ENCODE results near the gene THSD7B. TPM values are rescaled to one million over a fixed set of nuclear protein-coding genes. Genes with fewer than 3 reads are reported as not detected.

Gene THSD7B
- total and polyA plus RNA-seq, 2 of the 8 experiments (the other 6 are each of a cell fraction or from before 2014, with no cell fraction given): 0.60 to 2.9 TPM

- TF ChIP-seq ATF3 (IDR thresholded peaks at IDR 0.05; ENCODE audit: insufficient read depth, low read depth, low read length) (no peak), EZH2 (IDR thresholded peaks at IDR 0.05; ENCODE audit: low read depth, low read length, severe bottlenecking) (no peak), CHD1 (IDR thresholded peaks at IDR 0.05; ENCODE audit: low read depth, low read length) (no peak), FOSL1 (IDR thresholded peaks at IDR 0.05; ENCODE audit: insufficient read depth, low read depth, low read length) (no peak), MAFK (IDR thresholded peaks at IDR 0.05; ENCODE audit: low read depth, low read length) (no peak)
Measured at GRCh38 chr2:137167651-137168050, 402.3 kb downstream of the THSD7B start (continued).
